ENCODE data around the gene SREBF1. TPM values are rescaled to one million over a fixed set of nuclear protein-coding genes. Genes with fewer than 3 reads are reported as not detected.

SREBF1 gene
- total RNA-seq, 2 donors from 2014 or later: 192 to 209 TPM

DNA sequence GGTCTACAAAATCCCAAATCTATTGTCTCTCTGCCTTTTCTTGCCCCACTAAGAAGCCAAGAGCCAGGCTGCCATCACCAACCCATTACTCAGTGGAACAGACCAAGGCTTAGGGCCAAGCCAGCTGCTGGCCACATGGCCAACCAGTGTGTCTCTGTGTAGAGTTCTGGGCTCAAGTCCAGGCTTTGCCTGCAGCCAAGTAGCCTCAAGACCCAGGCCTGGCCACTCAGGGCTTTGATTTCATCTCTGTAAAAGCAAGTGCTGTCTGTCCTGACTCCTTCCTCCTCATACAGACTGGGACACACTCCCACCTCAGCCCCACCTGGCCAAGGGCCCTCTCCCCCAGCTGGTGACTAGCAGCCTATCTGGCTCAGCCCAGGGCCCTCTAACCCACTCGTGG is 14.6 kb downstream of the SREBF1 start:
- Mint-ChIP-seq H3K4me3 (peak overlapping the region; percentile 76 to 84), H3K4me1 (ENCODE audit: low read depth) (peaks cover 85% of the 10 kb centered on the region), H3K36me3 (ENCODE audit: insufficient read depth in 2 of 2) (peaks cover 12 to 22% of the 10 kb centered on the region in 2 donors), H3K9me3 (no peaks in the 10 kb centered on the region), H3K27me3 (ENCODE audit: low read depth) (no peaks in the 10 kb centered on the region), H3K27ac (no peak overlapping the region)
- ATAC-seq (replicated peaks in 1 of 2): no peak
- no peak for DNase-seq

DNA sequence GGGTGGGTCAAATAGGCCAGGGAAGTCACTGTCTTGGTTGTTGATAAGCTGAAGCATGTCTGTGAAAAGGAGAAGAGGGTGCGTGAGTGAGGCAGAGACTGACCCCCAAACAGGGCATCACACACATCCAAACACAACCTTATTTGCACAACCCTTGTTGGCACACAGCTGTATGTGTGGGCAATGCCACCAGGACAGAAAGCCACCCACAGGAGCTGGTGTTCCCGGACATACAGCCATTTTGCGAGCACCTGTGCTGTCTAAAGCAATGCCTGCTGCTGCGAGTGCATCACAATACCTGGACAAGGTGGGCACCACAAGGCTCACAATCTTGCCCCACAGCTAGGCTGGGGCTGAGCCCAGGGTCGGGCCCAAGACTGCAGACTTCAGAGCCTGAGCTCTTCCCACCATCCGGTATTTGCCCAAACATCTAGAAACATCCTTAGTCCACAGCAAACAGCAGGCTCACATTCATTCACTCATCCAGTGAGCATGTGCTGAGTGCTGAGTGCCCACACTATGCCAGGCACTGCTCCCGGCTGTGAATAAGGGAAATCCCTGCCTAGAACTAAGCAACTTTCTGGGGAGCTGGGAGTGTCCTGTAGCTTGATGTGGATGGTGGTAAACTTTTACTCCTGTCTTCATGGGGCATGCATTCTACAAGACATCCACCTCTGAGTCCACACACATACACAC is 16.2 kb downstream of the SREBF1 start:
- DNase-seq (no peak), ATAC-seq (replicated peaks in 1 of 2) (no peak)
- H3K36me3 Mint-ChIP-seq (ENCODE audit: insufficient read depth in 2 of 2): peaks cover 14 to 25% of the 10 kb centered on the region in 2 donors
- no peaks in the 10 kb centered on the region for H3K27me3 Mint-ChIP-seq (ENCODE audit: low read depth)
- peaks cover 69% of the 10 kb centered on the region for H3K4me1 Mint-ChIP-seq (ENCODE audit: low read depth)
- no peak overlapping the region for H3K27ac Mint-ChIP-seq
- H3K9me3 Mint-ChIP-seq: no peaks in the 10 kb centered on the region
- peak overlapping the region; percentile 76 to 84 for H3K4me3 Mint-ChIP-seq

DNA sequence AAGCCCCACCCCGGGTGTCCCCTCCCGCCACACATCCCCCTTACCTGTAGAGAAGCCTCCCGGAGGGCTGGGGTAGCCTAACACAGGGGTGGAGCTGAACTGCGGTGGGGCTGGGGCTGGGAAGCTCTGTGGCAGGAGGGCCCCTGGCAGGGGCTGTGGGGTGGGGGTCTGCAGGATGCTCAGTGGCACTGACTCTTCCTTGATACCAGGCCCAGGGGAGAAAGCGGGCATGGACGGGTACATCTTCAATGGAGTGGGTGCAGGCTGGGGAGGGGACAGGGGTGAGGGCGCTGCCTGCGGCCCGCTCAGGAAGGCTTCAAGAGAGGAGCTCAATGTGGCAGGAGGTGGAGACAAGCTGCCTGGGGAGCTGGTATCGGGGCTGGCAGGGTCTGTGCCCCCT is 16.7 kb downstream of the SREBF1 start:
- Mint-ChIP-seq H3K9me3 (no peaks in the 10 kb centered on the region), H3K4me3 (peak overlapping the region; percentile 76 to 84), H3K4me1 (ENCODE audit: low read depth) (peaks cover 63% of the 10 kb centered on the region), H3K27me3 (ENCODE audit: low read depth) (no peaks in the 10 kb centered on the region), H3K27ac (peak overlapping the region; percentile 51), H3K36me3 (ENCODE audit: insufficient read depth in 2 of 2) (peaks cover 14 to 25% of the 10 kb centered on the region in 2 donors)
- ATAC-seq (replicated peaks in 1 of 2) (peak in 1 of 2 donors; percentile 0), DNase-seq (no peak)

DNA sequence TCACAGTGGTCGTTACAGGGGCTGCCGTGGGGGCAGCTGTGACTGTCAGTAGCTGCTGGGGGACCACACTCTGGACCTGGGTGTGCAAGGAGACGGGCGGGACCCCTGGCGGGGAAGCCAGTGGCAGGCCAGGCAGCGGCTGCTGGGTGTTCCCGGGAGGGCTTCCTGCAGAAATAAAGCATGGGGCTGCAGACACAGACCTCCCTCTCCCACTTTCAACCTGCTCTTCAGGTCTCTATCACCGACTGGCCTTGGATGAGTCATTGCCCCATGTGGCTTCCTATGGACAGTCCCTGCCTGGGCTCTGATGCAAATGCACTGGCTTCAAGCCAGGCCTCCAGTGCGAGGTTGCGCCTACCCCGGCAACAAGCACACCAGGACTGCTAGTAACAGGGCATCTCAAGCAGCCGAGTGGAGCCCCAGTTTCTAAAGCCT is 17.2 kb downstream of the SREBF1 start:
- Mint-ChIP-seq H3K27ac (peak overlapping the region; percentile 51), H3K27me3 (ENCODE audit: low read depth) (no peaks in the 10 kb centered on the region), H3K4me3 (peak overlapping the region; percentile 76 to 84), H3K4me1 (ENCODE audit: low read depth) (peaks cover 58% of the 10 kb centered on the region), H3K36me3 (ENCODE audit: insufficient read depth in 2 of 2) (peaks cover 14 to 26% of the 10 kb centered on the region in 2 donors), H3K9me3 (no peaks in the 10 kb centered on the region)
- DNase-seq: peak; percentile 90 to 92
- ATAC-seq (replicated peaks in 1 of 2): peak; percentile 77 to 80

DNA sequence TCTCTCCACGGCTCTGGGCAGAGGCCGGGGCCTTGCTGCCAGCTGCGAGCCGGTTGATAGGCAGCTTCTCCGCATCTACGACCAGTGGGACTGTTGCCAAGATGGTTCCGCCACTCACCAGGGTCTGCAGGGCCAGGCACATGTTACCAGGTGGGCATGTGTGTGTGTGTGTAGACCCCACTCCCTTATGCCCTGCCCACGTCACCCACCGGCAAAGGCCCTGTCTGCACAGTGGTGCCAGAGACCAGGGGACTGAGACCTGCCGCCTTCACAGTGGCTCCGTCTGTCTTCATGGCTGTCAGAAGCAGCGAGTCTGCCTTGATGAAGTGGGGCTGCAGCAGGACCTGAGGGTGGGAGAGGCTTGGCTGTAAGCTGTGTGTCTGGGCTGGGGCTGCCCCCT is 17.7 kb downstream of the SREBF1 start:
- Mint-ChIP-seq H3K36me3 (ENCODE audit: insufficient read depth in 2 of 2) (peaks cover 14 to 26% of the 10 kb centered on the region in 2 donors), H3K27ac (no peak overlapping the region), H3K27me3 (ENCODE audit: low read depth) (no peaks in the 10 kb centered on the region), H3K4me1 (ENCODE audit: low read depth) (peaks cover 54% of the 10 kb centered on the region), H3K4me3 (peak overlapping the region; percentile 76 to 84), H3K9me3 (no peaks in the 10 kb centered on the region)
- no peak for DNase-seq
- no peak for ATAC-seq (replicated peaks in 1 of 2)

DNA sequence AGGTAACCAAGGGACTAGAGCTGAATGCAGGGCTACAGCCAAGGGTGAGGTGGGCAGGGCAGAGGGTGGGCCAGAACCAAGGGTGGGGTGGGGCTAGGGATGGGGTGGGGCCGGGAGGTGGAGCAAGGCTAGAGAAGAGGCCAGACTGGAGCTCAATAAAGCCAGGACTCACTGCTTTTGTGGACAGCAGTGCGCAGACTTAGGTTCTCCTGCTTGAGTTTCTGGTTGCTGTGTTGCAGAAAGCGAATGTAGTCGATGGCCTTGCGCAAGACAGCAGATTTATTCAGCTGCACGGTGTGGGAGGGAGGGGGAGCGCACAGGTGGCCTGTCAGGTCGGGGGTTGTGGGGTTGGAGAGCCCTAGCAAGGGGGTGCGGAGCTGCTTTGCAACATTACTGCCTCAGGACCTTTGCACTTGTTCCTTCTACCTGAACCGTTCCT is 18.7 kb downstream of the SREBF1 start:
- peaks cover 48% of the 10 kb centered on the region for H3K4me1 Mint-ChIP-seq (ENCODE audit: low read depth)
- DNase-seq (no peak), ATAC-seq (replicated peaks in 1 of 2) (no peak)
- no peak overlapping the region for H3K27ac Mint-ChIP-seq
- H3K27me3 Mint-ChIP-seq (ENCODE audit: low read depth): no peaks in the 10 kb centered on the region
- no peak overlapping the region for H3K4me3 Mint-ChIP-seq
- H3K36me3 Mint-ChIP-seq (ENCODE audit: insufficient read depth in 2 of 2): peaks cover 15 to 26% of the 10 kb centered on the region in 2 donors
- no peaks in the 10 kb centered on the region for H3K9me3 Mint-ChIP-seq

DNA sequence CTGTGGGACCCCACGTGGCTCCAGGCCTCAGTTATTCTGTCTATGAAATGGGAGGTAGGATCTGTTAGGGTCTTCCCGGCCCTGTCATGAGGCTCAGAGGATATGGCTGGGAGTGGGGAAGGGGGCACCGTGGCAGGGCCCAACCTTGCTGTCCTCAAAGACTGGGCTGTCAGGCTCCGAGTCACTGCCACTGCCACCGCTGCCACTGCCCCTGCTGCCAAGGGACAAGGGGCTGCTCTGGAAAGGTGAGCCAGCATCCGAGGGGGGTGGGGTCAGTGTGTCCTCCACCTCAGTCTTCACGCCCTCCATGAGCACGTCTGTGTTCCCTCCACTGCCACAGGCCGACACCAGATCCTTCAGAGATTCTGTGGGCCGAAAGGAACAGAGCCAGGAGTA is 19.2 kb downstream of the SREBF1 start:
- peaks cover 43% of the 10 kb centered on the region for H3K4me1 Mint-ChIP-seq (ENCODE audit: low read depth)
- peaks cover 17 to 26% of the 10 kb centered on the region in 2 donors for H3K36me3 Mint-ChIP-seq (ENCODE audit: insufficient read depth in 2 of 2)
- no peaks in the 10 kb centered on the region for H3K27me3 Mint-ChIP-seq (ENCODE audit: low read depth)
- H3K9me3 Mint-ChIP-seq: no peaks in the 10 kb centered on the region
- DNase-seq: no peak
- no peak overlapping the region for H3K27ac Mint-ChIP-seq
- no peak overlapping the region for H3K4me3 Mint-ChIP-seq
- no peak for ATAC-seq (replicated peaks in 1 of 2)

DNA sequence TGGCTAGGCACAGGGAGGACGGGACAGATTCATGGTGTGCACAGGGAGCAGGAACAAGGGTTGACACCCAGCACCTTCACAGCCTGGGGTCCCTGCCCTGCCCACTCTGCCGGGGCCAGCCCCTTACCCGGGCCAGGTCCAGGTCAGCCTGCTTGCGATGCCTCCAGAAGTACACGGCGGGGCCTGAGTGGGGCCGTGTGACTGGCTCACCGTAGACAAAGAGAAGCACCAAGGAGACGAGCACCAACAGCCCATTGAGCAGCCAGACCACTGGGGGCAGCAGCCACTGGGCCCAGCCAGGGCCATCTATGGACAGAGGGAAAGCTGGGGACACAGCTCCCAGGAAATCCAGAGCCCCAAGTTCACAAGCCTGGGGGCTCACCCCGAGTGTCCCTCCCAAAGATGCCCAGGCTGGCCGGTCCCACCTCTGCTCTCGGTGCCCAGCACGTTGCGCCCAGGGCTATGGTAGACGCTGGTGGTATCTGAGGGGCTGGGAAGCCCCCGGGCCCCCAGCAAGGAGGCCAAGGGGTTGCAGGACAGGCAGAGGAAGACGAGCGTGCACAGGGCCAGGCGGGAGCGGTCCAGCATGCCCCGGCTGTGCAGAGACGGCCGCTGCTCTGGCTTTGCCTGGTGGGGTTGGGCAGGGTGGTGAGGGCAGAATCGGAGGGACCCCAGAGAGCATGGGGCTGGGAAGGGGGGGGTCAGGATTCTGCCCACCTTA is 19.8 kb downstream of the SREBF1 start:
- Mint-ChIP-seq H3K4me3 (no peak overlapping the region), H3K27ac (no peak overlapping the region)

DNA sequence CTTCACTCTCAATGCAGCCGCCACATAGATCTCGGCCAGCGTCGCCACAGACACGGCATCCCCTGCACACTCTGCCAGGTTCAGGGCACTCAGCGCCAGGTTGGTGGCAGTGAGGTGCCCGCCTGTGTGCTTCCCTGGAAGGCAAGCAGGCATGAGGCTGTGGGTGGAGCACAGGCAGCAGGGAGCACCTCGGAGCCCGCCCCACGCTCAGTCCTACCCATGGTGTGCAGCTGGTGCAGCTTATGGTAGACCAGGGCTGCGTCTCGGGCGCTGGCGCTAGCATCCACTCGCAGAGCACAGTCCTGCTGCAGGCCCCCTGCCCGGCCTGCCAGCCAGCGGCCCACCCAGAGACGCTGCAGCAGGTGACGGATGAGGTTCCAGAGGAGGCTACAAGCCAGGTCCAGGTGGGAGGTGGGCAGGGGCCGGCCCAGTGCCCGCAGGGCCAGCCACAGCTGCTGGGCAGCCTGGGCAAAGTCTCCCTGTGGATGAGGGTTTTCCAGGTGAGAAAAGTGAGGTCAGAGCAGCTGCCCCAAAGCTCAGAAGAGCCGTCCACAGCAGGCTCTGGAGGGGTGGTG is 20.5 kb downstream of the SREBF1 start:
- H3K4me3 Mint-ChIP-seq: no peak overlapping the region
- no peaks in the 10 kb centered on the region for H3K9me3 Mint-ChIP-seq
- no peak for DNase-seq
- H3K27me3 Mint-ChIP-seq (ENCODE audit: low read depth): no peaks in the 10 kb centered on the region
- ATAC-seq (replicated peaks in 1 of 2): no peak
- peaks cover 41% of the 10 kb centered on the region for H3K4me1 Mint-ChIP-seq (ENCODE audit: low read depth)
- no peak overlapping the region for H3K27ac Mint-ChIP-seq
- peaks cover 16 to 26% of the 10 kb centered on the region in 2 donors for H3K36me3 Mint-ChIP-seq (ENCODE audit: insufficient read depth in 2 of 2)

More for the DNA sequence above, 19.8 kb downstream of the SREBF1 start:
- ATAC-seq (replicated peaks in 1 of 2): no peak
- no peak for DNase-seq
- Mint-ChIP-seq H3K4me1 (ENCODE audit: low read depth) (peaks cover 41% of the 10 kb centered on the region), H3K27me3 (ENCODE audit: low read depth) (no peaks in the 10 kb centered on the region), H3K36me3 (ENCODE audit: insufficient read depth in 2 of 2) (peaks cover 17 to 26% of the 10 kb centered on the region in 2 donors), H3K9me3 (no peaks in the 10 kb centered on the region)

DNA sequence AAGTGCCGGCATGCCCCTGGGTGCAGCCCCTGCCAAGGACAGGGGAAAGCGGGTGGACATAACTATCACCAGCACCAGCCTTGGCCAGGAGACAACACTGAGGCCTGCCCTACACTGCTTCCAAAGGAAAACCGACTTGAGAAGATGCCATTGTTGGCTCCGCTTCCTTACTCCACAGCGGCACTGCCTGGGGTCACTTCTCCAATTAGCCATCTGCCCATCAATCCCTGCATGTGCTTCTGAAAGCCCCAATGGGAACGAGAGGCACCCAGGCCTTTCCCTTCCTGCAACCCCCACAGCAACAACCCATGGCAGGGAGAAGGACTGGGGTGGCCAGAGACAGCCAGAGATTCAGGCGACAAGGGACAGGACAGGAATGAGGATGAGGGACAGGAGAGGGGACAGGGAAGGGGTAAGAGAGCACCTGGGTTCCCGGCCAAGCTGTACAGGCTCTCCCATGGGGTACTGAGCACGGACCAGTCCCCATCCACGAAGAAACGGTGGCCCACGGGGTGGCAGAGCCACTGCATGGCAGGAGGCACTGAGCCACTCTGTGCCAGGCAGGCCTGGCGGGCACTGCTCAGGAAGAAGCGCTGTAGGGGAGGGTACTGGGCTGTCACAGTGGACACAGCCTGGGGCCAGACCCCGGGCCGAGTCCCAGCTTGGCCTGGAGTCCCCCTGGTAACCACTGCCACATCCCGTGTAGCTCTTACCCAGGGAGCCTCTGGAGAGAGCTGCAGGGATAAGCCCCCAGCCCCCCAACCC is 21.2 kb downstream of the SREBF1 start:
- Mint-ChIP-seq H3K4me1 (ENCODE audit: low read depth) (peaks cover 36% of the 10 kb centered on the region), H3K36me3 (ENCODE audit: insufficient read depth in 2 of 2) (peaks cover 13 to 27% of the 10 kb centered on the region in 2 donors), H3K9me3 (no peaks in the 10 kb centered on the region), H3K27me3 (ENCODE audit: low read depth) (no peaks in the 10 kb centered on the region), H3K27ac (peak overlapping the region; percentile 11), H3K4me3 (no peak overlapping the region)
- ATAC-seq (replicated peaks in 1 of 2) (no peak), DNase-seq (no peak)

DNA sequence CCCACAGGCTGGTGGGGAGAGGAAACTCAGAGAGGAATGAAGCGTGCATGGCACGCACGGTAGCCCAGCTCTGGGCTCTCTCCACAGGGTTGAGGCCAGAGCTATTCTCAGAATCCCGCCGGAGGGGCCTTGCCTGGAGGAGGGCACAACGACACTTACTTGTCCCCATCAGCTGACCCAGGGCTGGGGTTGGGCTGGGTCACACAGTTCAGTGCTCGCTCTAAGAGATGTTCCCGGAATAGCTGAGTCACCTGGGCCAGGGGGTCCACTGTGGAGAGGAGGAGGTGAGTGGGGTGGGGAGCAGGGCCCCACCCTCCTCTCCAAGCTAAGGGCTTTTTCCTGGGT is 21.8 kb downstream of the SREBF1 start:
- H3K27ac Mint-ChIP-seq: no peak overlapping the region

DNA sequence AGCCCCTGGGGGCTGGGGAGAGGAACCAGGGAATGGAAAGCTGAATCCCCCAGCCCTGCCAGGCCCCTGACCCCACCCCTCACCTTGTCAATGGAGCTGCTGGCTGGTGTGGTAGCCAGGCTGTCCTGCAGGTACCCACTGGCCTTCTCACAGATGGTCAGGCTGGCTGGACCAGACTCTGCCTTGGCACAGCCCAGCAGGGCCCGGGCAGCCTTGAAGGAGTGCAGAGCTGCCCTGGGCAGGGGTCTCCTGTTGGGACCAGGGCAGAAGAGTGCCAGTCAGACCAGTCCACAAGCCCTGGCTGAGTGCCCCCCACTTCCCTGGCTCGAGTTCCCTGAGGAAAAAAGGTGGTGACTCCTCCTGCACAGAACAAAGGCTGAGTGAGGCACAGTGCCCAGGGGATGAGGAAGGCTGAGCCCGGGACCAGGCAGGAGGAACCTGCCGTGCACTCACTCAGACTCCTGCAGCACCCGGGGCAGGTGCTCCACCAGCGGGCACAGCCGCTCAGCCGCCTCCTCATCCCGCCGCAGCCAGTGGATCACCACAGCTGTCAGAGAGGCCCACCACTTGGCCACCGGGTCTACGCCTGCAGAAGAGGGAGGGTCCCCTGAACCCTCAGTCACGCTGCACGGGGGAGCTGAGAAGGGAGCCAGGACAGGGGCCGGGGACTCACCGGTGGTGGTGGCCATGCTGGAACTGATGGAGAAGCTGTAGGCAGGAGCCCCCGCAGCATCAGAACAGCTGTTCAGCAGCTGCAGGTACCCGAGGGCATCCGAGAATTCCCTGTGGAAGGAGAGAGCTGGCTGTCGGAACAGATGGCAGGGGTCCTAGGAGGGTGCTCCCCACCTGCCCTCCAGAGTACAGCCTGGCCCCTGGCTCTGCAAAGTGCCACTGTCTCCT is 22.4 kb downstream of the SREBF1 start:
- Mint-ChIP-seq H3K4me1 (ENCODE audit: low read depth) (peaks cover 24% of the 10 kb centered on the region), H3K27ac (no peak overlapping the region), H3K4me3 (no peak overlapping the region), H3K9me3 (no peaks in the 10 kb centered on the region), H3K36me3 (ENCODE audit: insufficient read depth in 2 of 2) (peaks cover 10 to 25% of the 10 kb centered on the region in 2 donors), H3K27me3 (ENCODE audit: low read depth) (no peaks in the 10 kb centered on the region)
- DNase-seq (no peak), ATAC-seq (replicated peaks in 1 of 2) (no peak)

More for the DNA sequence above, 21.8 kb downstream of the SREBF1 start:
- DNase-seq: no peak
- Mint-ChIP-seq H3K4me3 (no peak overlapping the region), H3K27me3 (ENCODE audit: low read depth) (no peaks in the 10 kb centered on the region), H3K36me3 (ENCODE audit: insufficient read depth in 2 of 2) (peaks cover 13 to 28% of the 10 kb centered on the region in 2 donors), H3K4me1 (ENCODE audit: low read depth) (peaks cover 31% of the 10 kb centered on the region), H3K9me3 (no peaks in the 10 kb centered on the region)
- no peak for ATAC-seq (replicated peaks in 1 of 2)
